GM12878 (cell line): ENCODE measurements around the gene SLC3A2. TPM values are rescaled to one million over a fixed set of nuclear protein-coding genes. Genes with fewer than 3 reads are reported as not detected.

Experiments
- ATF2 ChIP-seq: IDR thresholded peaks from 2 replicates; pipeline ENCODE4 v1.6.1; 2012; ENCODE audit warnings: low read length, inconsistent platforms
- BRCA1 ChIP-seq: IDR thresholded peaks from 2 replicates; pipeline ENCODE4 v1.6.1; 2011; ENCODE audit warnings: low read depth, low read length, improper control_type of control experiment
- CHD4 ChIP-seq: fragments of 200-600 bp; sonication (generic); IDR thresholded peaks from 2 replicates; pipeline ENCODE4 v1.6.1; 2016; ENCODE audit warnings: mild to moderate bottlenecking
- ESRRA ChIP-seq: IDR thresholded peaks from 2 replicates; pipeline ENCODE4 v1.6.1; 2012; ENCODE audit warnings: mild to moderate bottlenecking, low read length, improper control_type of control experiment
- ETV6 ChIP-seq, 2 experiments: fragments of 450-650 bp in 1 of 2; IDR thresholded peaks in 1 of 2; conservative IDR thresholded peaks in 1 of 2; 2 replicates each; pipeline ENCODE4 v1.6.1; 2014; ENCODE audit warnings: antibody characterized with exemption in 1 of 2, borderline replicate concordance in 1 of 2, low read depth in 1 of 2, mild to moderate bottlenecking in 1 of 2, moderate library complexity in 1 of 2
- FOXK2 ChIP-seq: fragments of 450-650 bp; IDR thresholded peaks from 2 replicates; pipeline ENCODE4 v1.6.1; 2017; ENCODE audit warnings: mild to moderate bottlenecking, moderate library complexity
- GABPA ChIP-seq: IDR thresholded peaks from 2 replicates; pipeline ENCODE4 v1.6.1; 2014; ENCODE audit warnings: antibody characterized with exemption, low read depth, mild to moderate bottlenecking, inconsistent platforms
- HCFC1 ChIP-seq: fragments of 150-350 bp; IDR thresholded peaks from 2 replicates; pipeline ENCODE4 v1.6.1; 2014; ENCODE audit warnings: low read length
- JUNB ChIP-seq: IDR thresholded peaks from 2 replicates; pipeline ENCODE4 v1.6.1; 2016; ENCODE audit warnings: antibody characterized with exemption, mild to moderate bottlenecking
- LARP7 ChIP-seq: fragments of 450-650 bp; IDR thresholded peaks from 2 replicates; pipeline ENCODE4 v1.6.1; 2017; ENCODE audit warnings: mild to moderate bottlenecking
- MTA2 ChIP-seq: fragments of 450-650 bp; IDR thresholded peaks from 2 replicates; pipeline ENCODE4 v1.6.1; 2016; ENCODE audit warnings: low read depth, mild to moderate bottlenecking, moderate library complexity
- NFYA ChIP-seq: IDR thresholded peaks from 2 replicates; pipeline ENCODE4 v1.6.1; 2011; ENCODE audit warnings: low read depth, mild to moderate bottlenecking, low read length, improper control_type of control experiment, borderline replicate concordance
- NR2C1 ChIP-seq: fragments of 450-650 bp; IDR thresholded peaks from 2 replicates; pipeline ENCODE4 v1.6.1; 2017; ENCODE audit warnings: antibody characterized with exemption, mild to moderate bottlenecking, moderate library complexity
- NR2C2 ChIP-seq: IDR thresholded peaks from 2 replicates; pipeline ENCODE4 v1.6.1; 2011; ENCODE audit warnings: borderline replicate concordance, low read depth; ENCODE audit not compliant: control insufficient read depth, insufficient read length
- PML ChIP-seq: IDR thresholded peaks from 2 replicates; pipeline ENCODE4 v1.6.1; 2012; ENCODE audit warnings: low read length, inconsistent platforms
- RB1 ChIP-seq: fragments of 450-650 bp; formaldehyde crosslinking; IDR thresholded peaks from 2 replicates; pipeline ENCODE4 v1.6.1; 2017; ENCODE audit warnings: mild to moderate bottlenecking, borderline replicate concordance
- RELA ChIP-seq: fragments of 450-650 bp; IDR thresholded peaks from 2 replicates; pipeline ENCODE4 v1.8.0; 2014; ENCODE audit warnings: borderline replicate concordance; ENCODE audit not compliant: partially characterized antibody
- RFX5 ChIP-seq: IDR thresholded peaks from 2 replicates; pipeline ENCODE4 v1.6.1; 2011; ENCODE audit warnings: low read depth, low read length, improper control_type of control experiment
- SIN3A ChIP-seq: IDR thresholded peaks from 2 replicates; pipeline ENCODE4 v1.6.1; 2012; ENCODE audit warnings: low read depth, low read length, improper control_type of control experiment
- SPI1 ChIP-seq: IDR thresholded peaks from 2 replicates; pipeline ENCODE4 v1.6.1; 2011; ENCODE audit warnings: low read depth, mild to moderate bottlenecking, low read length, moderate library complexity, borderline replicate concordance; ENCODE audit not compliant: insufficient read depth
- SUPT20H ChIP-seq: IDR thresholded peaks from 2 replicates; pipeline ENCODE4 v1.6.1; 2011; ENCODE audit warnings: low read depth, mild to moderate bottlenecking, low read length, moderate library complexity, borderline replicate concordance; ENCODE audit not compliant: control insufficient read depth
- ZNF207 ChIP-seq: fragments of 450-650 bp; IDR thresholded peaks from 2 replicates; pipeline ENCODE4 v1.6.1; 2014; ENCODE audit warnings: antibody characterized with exemption, mild to moderate bottlenecking, borderline replicate concordance
- ZNF384 ChIP-seq: IDR thresholded peaks from 2 replicates; pipeline ENCODE4 v1.6.1; 2012; ENCODE audit warnings: low read depth, mild to moderate bottlenecking, low read length, improper control_type of control experiment, borderline replicate concordance
- ZNF687 ChIP-seq: fragments of 450-650 bp; IDR thresholded peaks from 2 replicates; pipeline ENCODE4 v1.6.1; 2017; ENCODE audit warnings: mild to moderate bottlenecking, moderate library complexity
- ZSCAN29 ChIP-seq: fragments of 450-650 bp; IDR thresholded peaks from 2 replicates; pipeline ENCODE4 v1.6.1; 2017; ENCODE audit warnings: mild to moderate bottlenecking, moderate library complexity
- ZZZ3 ChIP-seq: IDR thresholded peaks from 2 replicates; pipeline ENCODE4 v1.6.1; 2011; ENCODE audit warnings: low read depth; ENCODE audit not compliant: control insufficient read depth, insufficient read length
- polyA plus RNA-seq, 11 experiments: library from polyadenylated mRNA; depleted of rRNA in 4 of 11; unstranded in 6 of 11; stranded (reverse) in 5 of 11; fragments of >200 nt; fragmentation: Nextera tagmentation in 4 of 11; fragmentation: Illumina TruSeq in 1 of 11; extraction: Ambion mirVana in 4 of 11; extraction: Trizol in 1 of 11; gene quantifications; 1 replicate in 1 of 11; 2 replicates in 10 of 11; pipeline versions ENCODE4 v1.2.1 to v1.2.3, GENCODE V29; 2011 to 2016; ENCODE audit warnings: inconsistent platforms in 2 of 11, missing spikeins in 2 of 11, low read depth in 1 of 11
- total RNA-seq, 4 experiments: library from RNA; depleted of rRNA in 3 of 4; stranded (reverse); fragments of >200 nt in 3 of 4; fragmentation: Illumina TruSeq in 1 of 4; extraction: Trizol in 1 of 4; gene quantifications; 2 replicates each; pipeline versions ENCODE4 v1.2.1 to v1.2.3, GENCODE V29; 2013 to 2021
- TF ChIP-seq, protein P1 (sequence below): IDR thresholded peaks from 2 replicates; pipeline ENCODE4 v1.6.1; 2011; ENCODE audit warnings: low read depth, mild to moderate bottlenecking, low read length, moderate library complexity, borderline replicate concordance; ENCODE audit errors: extremely low read depth

SLC3A2 gene
- total and polyA plus RNA-seq, 10 of the 15 experiments (the other 5 are each of a cell fraction or from before 2014, with no cell fraction given), result 6.9 to 158 (median 106) TPM

DNA sequence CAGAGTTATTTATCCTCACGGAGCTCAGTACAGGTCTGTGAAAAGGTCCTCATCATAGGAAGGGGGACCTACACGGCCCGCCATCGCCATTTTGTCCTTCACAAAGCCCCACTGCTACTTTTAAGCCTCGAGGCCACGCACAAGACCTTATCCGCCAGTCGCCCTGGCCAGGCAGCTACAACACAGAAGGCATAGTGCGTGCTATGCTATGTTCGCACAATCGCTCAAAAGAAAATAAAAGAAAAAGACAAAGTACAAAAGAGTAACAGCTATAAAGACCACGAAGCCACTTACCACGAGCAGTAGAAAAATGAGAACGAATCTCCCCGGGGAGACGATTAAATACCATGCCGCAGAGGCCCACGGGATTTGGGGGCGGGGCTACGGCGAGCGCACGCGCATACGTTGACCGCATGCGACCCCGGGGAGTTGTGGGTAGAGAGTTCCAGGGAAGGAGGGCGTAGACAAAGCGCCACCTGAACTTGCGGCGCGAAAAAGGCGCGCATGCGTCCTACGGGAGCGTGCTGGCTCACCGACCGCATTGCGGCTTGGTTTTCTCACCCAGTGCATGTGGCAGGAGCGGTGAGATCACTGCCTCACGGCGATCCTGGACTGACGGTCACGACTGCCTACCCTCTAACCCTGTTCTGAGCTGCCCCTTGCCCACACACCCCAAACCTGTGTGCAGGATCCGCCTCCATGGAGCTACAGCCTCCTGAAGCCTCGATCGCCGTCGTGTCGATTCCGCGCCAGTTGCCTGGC, 24.9 kb upstream of the SLC3A2 start (continued):
- TF ChIP-seq ZNF687 (peak; percentile 92), NR2C2 (no peak), BRCA1 (no peak), NR2C1 (no peak), LARP7 (peak; percentile 69), SUPT20H (no peak), SIN3A (peak; percentile 92), SPI1 (no peak), FOXK2 (peak; percentile 44; the same call in 1 of the 2 replicates), ZZZ3 (no peak), JUNB (peak; percentile 42), HCFC1 (peak; percentile 50; the same call in 1 of the 2 replicates), ZNF207 (peak; percentile 84), CHD4 (no peak), ATF2 (peak; percentile 56), ESRRA (peak; percentile 81; the same call in 1 of the 2 replicates), ETV6 (conservative IDR thresholded peaks at IDR 0.05 in 1 of 2, IDR thresholded peaks at IDR 0.05 in 1 of 2; ENCODE audit: borderline replicate concordance in 1 of 2, low read depth in 1 of 2) (no peak), RB1 (peak; percentile 93; the same call in 1 of the 2 replicates), NFYA (no peak), RELA (peak; percentile 9), ZNF384 (no peak), GABPA (no peak), MTA2 (peak; percentile 43; the same call in 1 of the 2 replicates), ZSCAN29 (no peak), PML (peak; percentile 100), RFX5 (no peak)
- TF ChIP-seq, protein P1, sequence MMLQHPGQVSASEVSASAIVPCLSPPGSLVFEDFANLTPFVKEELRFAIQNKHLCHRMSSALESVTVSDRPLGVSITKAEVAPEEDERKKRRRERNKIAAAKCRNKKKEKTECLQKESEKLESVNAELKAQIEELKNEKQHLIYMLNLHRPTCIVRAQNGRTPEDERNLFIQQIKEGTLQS, result no peak
